ENCODE data around the gene SLC28A1.

The SLC28A1 gene

GRCh38 chr15:84865074-84865569 lies 19.3 kb upstream of the SLC28A1 start:
- DNase-seq (ENCODE audit: low read depth): no peak
- in situ Hi-C loops (cut with HindIII; ENCODE audit: low sequenced_read_pairs): no loop called here
- no peak overlapping the region for H3K4me3 ChIP-seq (ENCODE audit: low read depth, low read length)
- no peak for TF ChIP-seq CTCF (IDR thresholded peaks at IDR 0.05; ENCODE audit: low read depth, low read length, missing control alignments)

GRCh38 chr15:84868037-84868880 lies 16.2 kb upstream of the SLC28A1 start:
- TF ChIP-seq CTCF (IDR thresholded peaks at IDR 0.05; ENCODE audit: low read depth, low read length, missing control alignments): no peak
- DNase-seq (ENCODE audit: low read depth): no peak
- in situ Hi-C loops (cut with HindIII; ENCODE audit: low sequenced_read_pairs): no loop called here
- no peak overlapping the region for H3K4me3 ChIP-seq (ENCODE audit: low read depth, low read length)

- in situ Hi-C loops (cut with HindIII; ENCODE audit: low sequenced_read_pairs): no loop called here
- no peak overlapping the region for H3K4me3 ChIP-seq (ENCODE audit: low read depth, low read length)
- no peak for DNase-seq (ENCODE audit: low read depth)
- no peak for TF ChIP-seq CTCF (IDR thresholded peaks at IDR 0.05; ENCODE audit: low read depth, low read length, missing control alignments)
Measured at GRCh38 chr15:84869510-84869909, 15.0 kb upstream of the SLC28A1 start.

- in situ Hi-C loops (cut with HindIII; ENCODE audit: low sequenced_read_pairs): no loop called here
- no peak for TF ChIP-seq CTCF (IDR thresholded peaks at IDR 0.05; ENCODE audit: low read depth, low read length, missing control alignments)
- DNase-seq (ENCODE audit: low read depth): no peak
- H3K4me3 ChIP-seq (ENCODE audit: low read depth, low read length): no peak overlapping the region
Measured at GRCh38 chr15:84871428-84871985, 13.0 kb upstream of the SLC28A1 start.

- TF ChIP-seq CTCF (IDR thresholded peaks at IDR 0.05; ENCODE audit: low read depth, low read length, missing control alignments): no peak
Measured at GRCh38 chr15:84872009-84872910, 12.2 kb upstream of the SLC28A1 start.

GRCh38 chr15:84873997-84874396 lies 10.5 kb upstream of the SLC28A1 start:
- no peak for TF ChIP-seq CTCF (IDR thresholded peaks at IDR 0.05; ENCODE audit: low read depth, low read length, missing control alignments)
- DNase-seq (ENCODE audit: low read depth): no peak
- H3K4me3 ChIP-seq (ENCODE audit: low read depth, low read length): no peak overlapping the region
- in situ Hi-C loops (cut with HindIII; ENCODE audit: low sequenced_read_pairs): no loop called here

More at GRCh38 chr15:84872009-84872910, 12.2 kb upstream of the SLC28A1 start:
- in situ Hi-C loops (cut with HindIII; ENCODE audit: low sequenced_read_pairs): no loop called here
- DNase-seq (ENCODE audit: low read depth): no peak
- H3K4me3 ChIP-seq (ENCODE audit: low read depth, low read length): no peak overlapping the region
